HG03520 (cell line): ENCODE results near the gene COL8A1.

Source experiments
- ATAC-seq: cut with Tn5 transposase; IDR thresholded peaks from one replicate; pipeline ENCODE4 v1.9.1; 2021; ENCODE audit warnings: mild to moderate bottlenecking, moderate library complexity; ENCODE audit not compliant: unreplicated experiment

The COL8A1 gene

DNA sequence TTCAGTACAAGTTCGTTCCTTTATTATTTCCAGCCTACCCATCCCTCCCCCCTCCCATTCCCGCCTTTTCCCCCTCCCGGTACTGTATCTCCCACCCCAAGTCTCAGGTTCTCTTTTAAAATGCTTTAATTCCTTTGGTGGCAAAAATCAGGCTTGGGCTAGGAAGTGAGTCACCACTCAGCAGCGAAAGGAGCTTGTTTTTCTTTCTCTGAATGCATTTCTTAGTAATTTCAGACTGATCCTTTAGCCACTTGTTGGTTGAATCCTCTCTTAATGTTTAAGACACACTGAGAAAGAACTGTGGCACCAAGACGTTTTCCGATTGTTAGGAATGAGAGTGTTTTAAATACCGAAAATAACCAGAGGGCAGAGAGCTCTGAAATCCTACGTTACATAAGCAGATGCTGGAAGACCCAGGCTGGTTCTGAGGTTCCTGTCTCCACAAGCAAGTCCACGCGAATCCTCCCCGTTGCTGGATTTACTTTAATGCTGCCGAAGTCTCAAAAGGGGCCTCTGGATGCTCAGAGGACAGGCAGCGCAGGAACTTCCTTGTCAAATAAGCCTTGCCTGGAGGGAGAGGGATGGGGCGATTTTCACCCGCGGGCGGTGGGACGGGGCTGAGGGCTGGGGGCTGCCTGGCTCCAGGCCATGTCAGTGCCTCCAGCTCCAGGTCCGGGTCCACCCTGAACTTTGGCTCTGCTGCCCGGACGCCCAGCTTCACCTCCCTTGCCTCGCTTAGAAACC lies 854 bp upstream of the COL8A1 start:
- ATAC-seq = no peak

DNA sequence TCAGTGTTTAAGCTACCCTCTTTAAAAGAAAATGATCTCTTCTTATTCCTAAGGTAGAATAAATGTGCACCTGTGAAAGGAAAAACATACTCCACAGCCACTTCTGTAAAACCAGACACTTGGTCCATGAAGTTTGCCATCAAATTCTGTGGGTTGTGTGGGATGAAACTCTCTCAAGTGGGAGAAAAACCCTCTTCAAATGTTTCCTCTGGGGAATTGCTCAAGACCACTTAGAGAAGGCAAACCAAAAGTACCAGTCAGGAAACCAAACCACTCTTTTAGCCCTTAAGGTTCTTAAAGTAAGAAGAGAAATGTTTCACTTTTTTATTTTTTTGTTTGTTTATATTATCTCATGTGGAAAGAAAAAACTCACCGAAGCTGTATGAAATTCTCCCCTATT lies 1.2 kb downstream of the COL8A1 start:
- no peak for ATAC-seq

DNA sequence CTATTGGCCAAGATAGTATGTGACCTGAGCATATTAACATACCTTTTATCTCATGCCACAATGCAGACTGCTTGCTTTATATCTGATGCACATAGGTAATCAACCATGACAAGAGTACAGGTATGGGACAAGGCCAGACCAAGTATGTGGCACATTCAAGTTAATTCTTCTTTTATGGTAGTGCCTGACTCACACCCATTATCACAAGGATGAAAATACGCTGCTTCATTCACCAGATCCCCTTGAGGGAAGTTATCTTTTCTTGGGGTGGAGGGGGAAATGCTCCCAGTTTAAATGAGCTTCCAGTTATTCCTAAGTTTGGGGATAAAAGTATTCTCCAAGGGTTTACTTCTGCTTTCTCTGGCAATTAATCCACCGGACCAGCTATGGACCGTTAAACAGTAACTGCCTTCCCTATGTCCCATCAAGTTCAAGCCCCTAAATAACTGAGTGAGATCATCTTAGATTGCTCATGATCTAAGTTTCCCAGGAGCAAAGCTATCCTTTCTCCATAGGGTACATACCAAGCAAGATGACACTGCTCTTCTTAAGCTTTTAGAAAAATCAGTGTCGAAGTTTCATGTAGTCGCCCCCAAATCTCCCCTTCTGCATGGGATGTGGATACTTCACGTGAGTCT lies 1.9 kb downstream of the COL8A1 start:
- no peak for ATAC-seq

DNA sequence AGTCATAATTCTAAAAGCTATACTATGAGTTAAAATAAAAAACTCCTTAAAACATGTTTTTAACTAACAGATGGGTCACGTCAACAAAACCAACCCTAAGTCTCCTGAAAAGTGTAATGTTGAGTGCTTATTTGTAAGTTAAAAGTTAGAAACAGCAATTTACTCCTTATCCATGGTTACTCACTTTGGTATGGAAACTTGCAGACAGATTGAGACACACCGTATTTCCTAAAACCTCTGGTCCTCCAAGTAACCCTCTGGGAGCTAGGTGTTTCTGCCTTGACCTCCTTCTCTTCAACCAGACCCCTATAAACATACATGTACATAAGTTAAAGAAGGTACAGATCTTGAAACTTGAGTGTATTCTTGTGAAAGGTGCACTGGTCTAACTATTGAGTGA lies 3.1 kb downstream of the COL8A1 start:
- ATAC-seq = no peak

DNA sequence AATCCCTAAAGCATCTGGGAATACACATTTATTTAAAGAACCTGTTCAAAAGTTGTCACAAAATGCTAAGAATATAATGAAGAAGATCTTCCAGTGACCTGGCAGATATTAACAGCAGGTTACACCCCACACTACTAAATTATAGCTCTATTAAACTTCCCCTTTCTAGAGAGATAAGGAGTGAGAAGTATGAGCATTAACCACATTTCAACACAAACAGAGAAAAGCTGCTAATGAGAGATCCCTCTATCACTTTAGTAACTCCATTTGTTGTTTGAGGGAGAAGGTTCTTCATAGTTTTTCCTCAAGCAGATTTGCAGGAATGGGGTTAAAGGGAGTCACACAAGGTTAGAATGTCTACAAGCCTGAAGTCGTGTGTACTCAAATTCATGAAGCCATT lies 3.6 kb downstream of the COL8A1 start:
- ATAC-seq = no peak

DNA sequence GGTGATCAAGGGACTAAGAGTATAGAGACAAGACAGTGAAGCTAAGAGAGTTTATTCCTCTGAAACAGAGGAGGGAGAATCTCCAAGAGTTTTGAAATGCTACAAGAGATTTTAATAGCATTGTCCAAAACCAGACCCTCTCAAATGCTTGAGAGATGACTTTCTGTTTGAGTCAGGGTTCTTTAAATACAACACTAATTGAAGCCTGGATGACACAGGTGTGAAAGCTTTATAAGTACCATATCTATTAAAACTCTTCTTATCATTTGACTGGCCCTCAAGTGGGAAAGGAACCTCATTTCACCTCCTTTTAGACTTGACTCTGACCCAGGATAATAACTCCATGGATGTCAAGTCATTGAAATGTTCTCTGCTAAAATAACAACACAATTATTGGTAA lies 5.6 kb downstream of the COL8A1 start:
- ATAC-seq = no peak

DNA sequence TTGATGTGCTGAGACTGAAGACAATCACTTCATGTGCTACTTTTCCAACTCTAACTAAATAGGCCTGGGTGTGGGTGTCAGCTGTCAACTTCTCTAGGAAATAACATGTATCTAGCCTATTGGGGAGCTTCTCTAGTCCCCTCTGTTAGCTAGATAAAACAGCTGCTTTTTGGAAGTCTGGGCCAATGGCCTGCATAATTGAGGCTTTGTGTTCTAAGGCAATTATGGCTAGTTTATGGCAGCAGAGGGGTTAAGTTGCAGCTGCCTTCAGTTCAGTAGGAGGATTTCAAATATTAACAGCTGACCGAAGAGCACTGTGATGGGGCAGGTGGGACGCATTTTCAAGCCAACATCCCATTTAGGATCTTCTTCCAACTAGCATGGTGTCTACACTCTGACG lies 6.4 kb downstream of the COL8A1 start:
- no peak for ATAC-seq

DNA sequence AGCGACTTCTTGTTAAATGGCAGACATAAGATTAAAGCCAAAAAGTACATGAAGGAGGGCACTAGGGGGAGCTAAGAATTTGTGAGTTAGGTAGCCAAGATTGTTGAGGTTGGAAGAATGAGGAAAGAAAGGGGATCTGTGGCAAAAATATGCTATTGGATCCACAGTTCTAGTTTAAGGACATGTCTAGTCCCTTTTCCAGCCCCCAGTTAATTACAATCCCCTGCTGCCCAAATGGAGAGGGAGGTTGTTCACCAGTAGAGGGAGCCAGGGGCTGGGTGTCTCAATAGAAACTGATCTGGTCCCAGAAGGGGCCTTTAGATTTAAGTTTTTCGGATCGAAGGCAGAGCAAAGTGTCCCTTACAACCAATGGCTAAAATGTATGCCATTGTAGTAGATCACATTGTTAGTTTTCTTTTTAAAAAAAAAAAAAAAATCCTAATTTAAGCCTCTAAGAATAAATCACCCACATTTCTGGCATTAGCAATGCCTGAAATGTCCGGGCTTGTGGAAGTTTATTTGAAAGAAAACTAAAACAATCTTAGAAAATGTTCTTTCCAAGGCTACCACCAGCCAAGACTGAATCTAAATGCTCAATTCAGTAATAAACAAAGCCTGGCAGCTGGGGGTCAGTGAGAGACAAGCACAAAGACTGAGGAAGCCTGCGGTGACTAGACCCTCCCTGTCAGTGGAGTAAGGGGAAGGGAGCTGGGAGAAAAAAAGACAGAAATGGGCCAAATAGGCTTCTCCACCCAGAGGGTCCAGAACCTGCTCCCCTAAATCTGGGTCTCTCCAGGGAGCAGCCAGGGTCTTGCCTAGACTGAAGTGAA lies 7.1 kb downstream of the COL8A1 start:
- ATAC-seq = no peak

DNA sequence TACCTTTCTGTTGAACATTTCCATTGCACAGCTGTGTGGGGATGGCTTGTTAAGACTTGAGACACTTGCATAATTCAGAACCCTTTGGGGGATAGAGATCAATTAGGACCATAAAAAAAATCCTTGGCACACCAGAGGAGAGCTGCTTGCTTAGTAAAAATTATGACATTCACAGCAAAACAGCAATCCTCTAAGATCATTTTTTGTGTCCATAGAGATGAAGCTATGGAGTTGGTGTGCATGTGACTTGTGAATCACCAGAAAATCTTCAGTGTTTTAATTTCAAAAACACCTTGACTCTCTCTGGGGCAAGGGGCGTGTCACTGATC lies 7.7 kb downstream of the COL8A1 start:
- ATAC-seq = no peak

DNA sequence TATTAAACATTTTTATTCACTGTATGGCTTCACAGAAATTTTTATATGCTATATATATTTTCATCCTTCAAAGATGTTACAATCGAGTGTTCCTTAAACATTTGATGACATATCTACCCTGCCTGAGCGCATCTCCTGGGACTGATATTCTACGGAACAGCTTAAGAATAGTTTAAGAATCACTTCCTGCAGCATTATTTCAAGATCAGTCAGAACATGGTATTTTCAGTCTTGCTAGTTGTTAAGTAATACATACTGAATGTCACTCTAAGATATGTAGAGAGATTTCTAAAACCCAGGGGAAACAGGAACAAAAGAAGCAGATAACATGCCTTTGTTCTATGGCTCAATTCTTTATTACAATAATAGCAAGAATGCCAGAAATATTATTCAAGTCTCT lies 8.7 kb downstream of the COL8A1 start:
- no peak for ATAC-seq

DNA sequence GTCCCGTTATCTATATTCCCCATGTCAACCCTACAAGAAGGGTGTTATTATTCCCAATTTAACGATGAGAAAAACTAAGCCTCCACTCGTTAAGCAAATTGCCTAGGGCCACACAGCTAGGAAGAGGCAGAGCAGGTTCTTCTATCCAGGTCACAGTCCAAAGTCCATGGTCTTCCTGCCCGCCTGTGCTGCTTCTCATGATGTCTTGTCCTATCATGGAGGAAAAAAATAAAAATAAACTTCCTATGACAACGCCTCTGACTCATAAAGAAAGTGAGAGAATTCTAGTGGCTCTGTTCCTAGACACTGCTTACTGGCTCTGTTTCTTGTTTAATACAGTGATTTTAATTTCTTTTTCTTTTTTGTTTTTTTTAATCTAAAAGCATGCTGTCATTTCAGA lies 9.7 kb downstream of the COL8A1 start:
- peak; percentile 45 for ATAC-seq

DNA sequence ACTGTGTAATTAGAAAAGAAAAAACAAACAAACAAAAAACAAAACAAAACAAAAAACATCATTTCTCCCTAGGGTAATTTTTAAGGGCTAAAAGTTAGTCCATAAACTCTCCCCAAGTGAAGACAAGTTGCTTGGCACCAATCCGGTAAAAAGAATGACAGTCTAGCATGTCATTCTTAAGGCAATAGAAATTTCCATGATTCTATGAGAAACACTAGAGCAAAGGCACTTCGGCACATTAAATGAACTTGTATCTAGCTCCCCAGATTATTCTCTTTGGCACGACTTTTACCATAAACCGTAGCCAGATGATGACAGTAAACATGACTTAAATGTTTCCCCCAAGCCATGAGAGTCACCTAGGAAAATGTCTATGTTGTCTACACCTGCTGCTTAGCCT lies 10.1 kb downstream of the COL8A1 start:
- ATAC-seq = no peak

DNA sequence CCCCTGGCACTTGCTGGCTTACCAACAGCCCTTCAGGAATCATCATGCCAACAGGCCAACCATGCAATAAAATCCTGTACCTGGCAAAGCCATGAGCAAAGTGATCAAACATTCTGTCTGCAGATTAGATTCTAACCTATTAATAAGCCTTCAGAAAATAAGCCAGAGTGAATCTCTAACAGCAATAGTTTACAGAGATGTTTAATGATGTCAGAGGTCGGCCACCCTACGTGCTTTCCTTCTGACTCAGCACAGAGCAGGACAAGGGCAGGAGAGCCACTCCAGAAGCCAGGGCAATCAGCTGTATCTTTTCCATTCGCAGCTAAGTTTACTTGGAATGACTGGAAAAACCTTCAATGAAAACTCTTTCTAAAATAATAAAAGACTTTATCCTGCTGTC lies 13.1 kb downstream of the COL8A1 start:
- ATAC-seq = no peak

DNA sequence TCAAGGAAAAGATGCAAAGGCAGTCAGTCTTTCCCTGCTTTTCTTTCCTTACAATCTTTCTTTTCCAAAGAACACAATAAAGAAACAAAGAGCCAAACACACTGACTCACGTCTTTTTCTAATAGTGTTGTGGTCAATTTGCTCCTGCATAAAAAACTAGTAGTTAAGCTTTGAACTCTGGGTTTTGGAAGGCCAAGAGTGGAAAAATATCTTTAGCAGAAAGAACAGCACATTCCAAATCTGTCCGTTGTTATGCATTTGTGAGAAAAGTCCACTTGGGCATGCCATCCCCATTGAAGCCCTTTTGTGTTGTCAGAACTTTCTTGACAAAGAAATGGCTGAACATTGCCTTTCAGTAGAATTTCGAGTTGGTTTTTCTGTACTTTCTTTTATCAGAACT lies 18.2 kb downstream of the COL8A1 start:
- no peak for ATAC-seq

DNA sequence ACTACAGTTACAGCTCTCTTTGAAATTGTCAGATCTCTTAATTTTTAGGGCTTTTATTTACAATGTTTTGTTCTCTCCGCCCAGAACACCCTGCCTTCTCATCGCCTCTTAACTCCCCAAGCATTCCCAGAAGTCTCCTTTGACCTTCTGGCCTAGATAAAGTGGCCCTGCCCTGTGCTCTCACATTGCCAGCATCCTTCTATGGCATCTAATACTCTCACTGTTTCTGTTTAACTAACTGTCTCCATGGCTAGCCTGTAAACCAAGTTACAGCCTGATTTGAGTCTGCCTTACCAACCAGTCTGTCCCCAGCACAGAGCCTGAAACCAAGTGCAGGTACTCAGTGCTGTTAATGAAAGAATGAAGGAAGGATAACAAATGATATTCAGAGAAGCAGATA lies 19.9 kb downstream of the COL8A1 start:
- ATAC-seq = no peak

DNA sequence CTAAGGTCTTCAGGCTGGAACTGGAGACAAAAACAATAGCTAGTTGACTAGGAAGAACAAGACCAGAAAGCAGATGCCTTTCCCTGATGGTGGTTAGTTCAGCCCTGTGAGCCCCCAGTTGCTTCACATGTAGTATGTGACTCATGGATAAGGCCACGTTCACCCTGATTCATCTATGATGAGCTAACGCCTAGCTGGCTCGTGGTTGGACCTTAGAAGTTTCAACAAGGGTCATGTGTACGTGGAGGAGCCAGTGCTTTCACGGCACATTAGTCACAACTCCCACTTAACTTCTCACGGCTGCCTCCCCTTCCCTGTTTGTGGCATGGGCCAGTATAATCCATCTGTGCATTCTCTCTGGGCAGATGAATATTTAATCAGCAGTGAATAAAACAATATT lies 20.6 kb downstream of the COL8A1 start:
- ATAC-seq = no peak

DNA sequence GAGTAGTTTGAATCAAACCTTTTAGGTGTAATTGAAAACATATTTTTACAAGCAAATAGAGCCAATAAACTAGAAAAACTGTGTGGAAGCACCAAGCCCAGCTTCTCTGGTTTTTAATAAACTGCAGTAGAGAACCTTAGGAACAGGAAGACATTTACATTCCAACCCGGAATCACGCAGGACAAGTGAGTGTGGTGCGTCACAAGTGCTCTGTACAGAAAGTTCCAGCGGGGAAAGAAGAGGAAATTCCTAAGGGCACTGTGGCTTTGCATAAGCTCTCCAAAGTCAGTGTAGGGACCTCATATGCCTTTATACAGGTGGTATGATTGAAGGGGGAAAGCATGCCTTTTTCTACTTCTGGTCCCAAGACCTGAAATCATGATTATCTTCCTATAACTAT lies 21.6 kb downstream of the COL8A1 start:
- ATAC-seq = no peak

DNA sequence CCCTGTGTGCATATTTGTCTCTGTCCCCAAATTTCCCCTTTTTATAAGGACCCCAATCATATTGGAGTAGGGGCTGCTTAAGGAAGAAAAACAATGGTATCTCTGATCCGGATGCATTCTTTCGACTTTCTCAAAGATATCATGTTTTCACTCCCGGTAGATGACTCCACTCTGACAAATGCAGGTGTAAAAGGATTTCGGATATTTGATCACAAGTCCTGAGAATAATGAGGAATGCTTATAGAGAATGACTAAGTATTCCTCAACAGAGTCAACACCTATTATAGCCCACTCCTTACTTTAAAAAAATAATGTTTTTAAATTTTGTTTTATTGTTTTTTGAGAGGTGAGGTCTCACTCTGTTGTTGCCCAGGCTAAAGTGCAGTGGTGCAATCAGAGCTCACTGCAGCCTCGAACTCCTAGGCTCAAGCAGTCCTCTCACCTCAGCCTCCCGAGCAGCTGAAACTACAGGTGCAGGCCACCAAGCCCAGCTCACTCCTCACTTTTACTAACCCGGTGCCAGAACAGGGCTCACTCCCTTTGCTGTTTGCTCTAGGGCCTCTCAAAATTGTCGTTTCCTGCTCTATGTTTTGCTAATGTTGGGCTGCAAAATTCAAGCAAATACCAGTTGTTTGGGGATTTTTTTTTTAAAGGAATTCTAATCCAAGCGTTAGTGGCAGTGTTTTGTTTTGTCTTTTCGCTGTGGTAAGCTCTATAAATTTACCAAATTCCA lies 24.6 kb downstream of the COL8A1 start:
- no peak for ATAC-seq

DNA sequence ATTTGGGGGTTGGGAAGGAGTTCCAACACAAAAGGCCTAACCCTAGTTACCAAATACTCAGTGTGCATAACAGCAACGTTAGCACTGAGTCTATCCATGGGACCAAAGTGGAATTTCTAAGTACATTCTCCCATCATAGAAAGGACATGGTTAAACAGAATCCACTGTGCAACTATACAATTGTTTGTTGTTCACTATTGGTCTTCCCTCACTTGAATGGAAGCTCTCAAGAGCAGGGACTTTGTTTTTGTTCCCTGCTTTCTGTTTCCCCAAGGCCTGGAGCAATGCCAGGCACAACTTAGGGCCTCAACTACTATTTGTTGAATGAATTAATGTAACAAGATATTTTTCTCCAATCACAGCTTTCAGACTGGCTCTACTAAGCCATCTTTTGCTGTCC lies 25.6 kb downstream of the COL8A1 start:
- ATAC-seq = no peak

DNA sequence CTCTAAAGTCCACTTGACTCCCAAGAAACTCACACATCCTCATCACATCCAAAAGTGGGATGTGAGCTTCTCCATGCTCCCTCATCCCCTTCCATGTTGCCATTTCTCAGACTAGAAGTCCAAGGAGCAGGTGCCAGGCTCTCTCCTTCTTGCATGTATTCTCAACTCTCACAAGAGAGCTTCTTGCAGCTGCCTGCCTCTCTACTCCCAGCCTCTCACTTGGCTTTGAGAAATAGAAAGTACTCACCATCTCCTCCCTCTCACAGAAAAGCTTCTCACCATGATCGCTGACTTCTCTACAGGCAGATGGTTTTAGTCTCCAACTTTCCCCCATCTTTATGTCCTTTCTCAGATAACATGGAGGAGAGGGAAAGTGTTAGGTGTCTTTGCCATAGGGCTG lies 26.6 kb downstream of the COL8A1 start:
- no peak for ATAC-seq

DNA sequence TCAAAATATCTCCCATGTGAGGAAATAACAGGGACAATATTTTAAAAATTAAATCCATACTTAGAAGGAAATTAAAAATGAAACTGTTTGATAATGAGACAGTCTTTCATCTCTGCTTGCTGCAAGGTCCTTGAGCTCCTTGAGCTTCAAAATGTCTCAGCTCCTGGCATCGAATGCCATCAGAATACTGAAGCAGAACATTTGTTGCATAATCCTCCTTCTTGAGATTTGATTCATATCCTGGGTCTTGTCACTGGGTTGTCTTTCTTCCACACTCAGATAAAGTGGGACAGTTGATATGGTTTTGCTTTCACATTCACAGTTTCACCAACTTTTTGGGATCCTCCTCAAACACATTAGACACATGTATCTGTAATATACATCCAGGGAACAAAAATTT lies 27.8 kb downstream of the COL8A1 start:
- no peak for ATAC-seq

DNA sequence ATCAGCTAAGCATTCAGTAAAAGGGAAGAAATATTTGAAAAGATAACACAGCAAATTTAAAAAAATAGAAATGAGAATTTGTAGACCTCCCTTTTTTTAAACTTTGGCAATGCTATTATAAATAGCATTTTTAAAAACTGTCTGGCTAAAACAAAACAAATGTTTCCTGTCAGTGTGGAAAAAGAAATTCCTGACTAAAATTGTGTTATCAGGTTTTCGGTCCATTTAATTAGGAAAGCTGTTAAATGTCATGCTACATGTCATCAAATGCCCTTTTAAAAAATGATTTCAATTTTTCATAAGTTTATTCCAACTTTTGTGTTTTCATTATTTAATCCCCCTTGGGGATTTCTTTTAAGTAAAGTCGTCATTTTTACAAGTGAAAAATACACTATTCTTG lies 29.6 kb downstream of the COL8A1 start:
- no peak for ATAC-seq
